Measurements from ENCODE around the gene ARPP19.
"Not testable (repeated sequence)": the region's sequence is repeated elsewhere in the genome, so short reads cannot be mapped to it uniquely, and the experiment has no call there.

The ARPP19 gene

GRCh38 chr15:52568601-52569585 is at the start of gene ARPP19:
Gene ARPP19, minus strand, starts transcription at chr15:52569030. Its CDS starts 138 bp downstream, at chr15:52568892.
- DNase-seq (peak; percentile 86), ATAC-seq (peak; percentile 83)

- ATAC-seq (no peak), DNase-seq (no peak)
Measured at GRCh38 chr15:52617026-52617425, 48.2 kb upstream of the ARPP19 start.

GRCh38 chr15:52615302-52615701 is 46.5 kb upstream of the ARPP19 start:
- DNase-seq (no peak), ATAC-seq (no peak)

- DNase-seq (no peak), ATAC-seq (no peak)
Measured at GRCh38 chr15:52609593-52609992, 40.8 kb upstream of the ARPP19 start.

- DNase-seq (no peak), ATAC-seq (no peak)
Measured at GRCh38 chr15:52584414-52584813, 15.6 kb upstream of the ARPP19 start.

GRCh38 chr15:52579852-52580251 is 11.0 kb upstream of the ARPP19 start:
- DNase-seq (no peak), ATAC-seq (no peak)

- DNase-seq = no peak
- no peak for ATAC-seq
Measured at GRCh38 chr15:52576692-52577091, 7.9 kb upstream of the ARPP19 start.

GRCh38 chr15:52575573-52575972 is 6.7 kb upstream of the ARPP19 start:
- DNase-seq, ATAC-seq: not testable (repeated sequence)

GRCh38 chr15:52575072-52575471 is 6.2 kb upstream of the ARPP19 start:
- no peak for DNase-seq
- ATAC-seq = no peak

GRCh38 chr15:52574623-52575022 is 5.8 kb upstream of the ARPP19 start:
- not testable (repeated sequence) for DNase-seq, ATAC-seq

GRCh38 chr15:52567871-52568600 is 794 bp downstream of the ARPP19 start:
- peak; percentile 53 for DNase-seq
- peak; percentile 55 for ATAC-seq

- DNase-seq = no peak
- ATAC-seq = no peak
Measured at GRCh38 chr15:52566889-52567288, 1.9 kb downstream of the ARPP19 start.

GRCh38 chr15:52565417-52566358 is 3.1 kb downstream of the ARPP19 start:
- not testable (repeated sequence) for ATAC-seq, DNase-seq

- no peak for ATAC-seq
- DNase-seq = no peak
Measured at GRCh38 chr15:52563501-52564060, 5.2 kb downstream of the ARPP19 start.

- peak; percentile 86 for ATAC-seq
- DNase-seq = peak; percentile 41
Measured at GRCh38 chr15:52559575-52559974, 9.3 kb downstream of the ARPP19 start.

GRCh38 chr15:52559022-52559421 is 9.8 kb downstream of the ARPP19 start:
- peak; percentile 9 for ATAC-seq
- DNase-seq = no peak

- DNase-seq (peak; percentile 45), ATAC-seq (peak; percentile 94)
Measured at GRCh38 chr15:52558196-52558595, 10.6 kb downstream of the ARPP19 start.

GRCh38 chr15:52557274-52557641 is 11.6 kb downstream of the ARPP19 start:
- DNase-seq = no peak

GRCh38 chr15:52556524-52557273 is 12.1 kb downstream of the ARPP19 start:
- DNase-seq = no peak
- no peak for ATAC-seq

More at GRCh38 chr15:52557274-52557641, 11.6 kb downstream of the ARPP19 start:
- ATAC-seq = no peak

- DNase-seq (no peak), ATAC-seq (no peak)
Measured at GRCh38 chr15:52552303-52552702, 16.5 kb downstream of the ARPP19 start.

- ATAC-seq (no peak), DNase-seq (no peak)
Measured at GRCh38 chr15:52551762-52552161, 17.1 kb downstream of the ARPP19 start.

Data from stimulated activated naive CD8-positive, alpha-beta T cell treated with anti-CD3 and anti-CD28 coated beads, Interleukin-15, Interleukin-2, amounts not matched to agents 100 U/mL and 50 U/mL, for 24 hours (primary cell).